DMS114 treated with DMSO at 0.1 percent for 48 hours (cell line): ENCODE results near the gene RPH3AL.

Source experiments
- DNase-seq: peaks from one replicate; lab custom pipeline; 2025; ENCODE audit not compliant: unreplicated experiment; lab: John Stamatoyannopoulos, UW

RPH3AL gene

GRCh38 chr17:266219-266618 is 86.4 kb downstream of the RPH3AL start:
- DNase-seq, result no peak

- DNase-seq, result no peak
Observed at GRCh38 chr17:265718-266117, 86.9 kb downstream of the RPH3AL start.

- DNase-seq, result no peak
Observed at GRCh38 chr17:263773-264172, 88.8 kb downstream of the RPH3AL start.

GRCh38 chr17:263271-263670 is 89.3 kb downstream of the RPH3AL start:
- DNase-seq, result no peak

- no peak for DNase-seq
Observed at GRCh38 chr17:261635-262034, 91.0 kb downstream of the RPH3AL start.

GRCh38 chr17:260944-261343 is 91.7 kb downstream of the RPH3AL start:
- DNase-seq, result no peak

- DNase-seq, result no peak
Observed at GRCh38 chr17:260031-260791, 92.4 kb downstream of the RPH3AL start.

- DNase-seq, result no peak
Observed at GRCh38 chr17:259341-259976, 93.1 kb downstream of the RPH3AL start.

- no peak for DNase-seq
Observed at GRCh38 chr17:258906-259305, 93.7 kb downstream of the RPH3AL start.

GRCh38 chr17:258045-258734 is 94.4 kb downstream of the RPH3AL start:
- no peak for DNase-seq

GRCh38 chr17:253091-253846 is 99.3 kb downstream of the RPH3AL start:
- no peak for DNase-seq

GRCh38 chr17:252456-252855 is 100.2 kb downstream of the RPH3AL start:
- DNase-seq, result no peak

- no peak for DNase-seq
Observed at GRCh38 chr17:251531-251930, 101.1 kb downstream of the RPH3AL start.

GRCh38 chr17:250487-251300 is 101.9 kb downstream of the RPH3AL start:
- DNase-seq, result no peak

- DNase-seq, result no peak
Observed at GRCh38 chr17:249236-249993, 103.2 kb downstream of the RPH3AL start.

- no peak for DNase-seq
Observed at GRCh38 chr17:248337-249235, 104.0 kb downstream of the RPH3AL start.

- DNase-seq, result no peak
Observed at GRCh38 chr17:247767-248166, 104.8 kb downstream of the RPH3AL start.

- no peak for DNase-seq
Observed at GRCh38 chr17:246851-247421, 105.7 kb downstream of the RPH3AL start.

GRCh38 chr17:246226-246625 is 106.4 kb downstream of the RPH3AL start:
- DNase-seq, result no peak
